Stimulated activated CD8-positive, alpha-beta memory T cell treated with anti-CD3 and anti-CD28 coated beads, Interleukin-12 subunit alpha, Interleukin-12 subunit beta, amount 100 ng/mL, for 4 hours (primary cell): Measurements from ENCODE around the gene GDPD2.

Experiments
- DNase-seq: peaks from one replicate; pipeline ENCODE4 v3.0.0-alpha.2; 2020; ENCODE audit warnings: low read depth

The GDPD2 gene

DNA sequence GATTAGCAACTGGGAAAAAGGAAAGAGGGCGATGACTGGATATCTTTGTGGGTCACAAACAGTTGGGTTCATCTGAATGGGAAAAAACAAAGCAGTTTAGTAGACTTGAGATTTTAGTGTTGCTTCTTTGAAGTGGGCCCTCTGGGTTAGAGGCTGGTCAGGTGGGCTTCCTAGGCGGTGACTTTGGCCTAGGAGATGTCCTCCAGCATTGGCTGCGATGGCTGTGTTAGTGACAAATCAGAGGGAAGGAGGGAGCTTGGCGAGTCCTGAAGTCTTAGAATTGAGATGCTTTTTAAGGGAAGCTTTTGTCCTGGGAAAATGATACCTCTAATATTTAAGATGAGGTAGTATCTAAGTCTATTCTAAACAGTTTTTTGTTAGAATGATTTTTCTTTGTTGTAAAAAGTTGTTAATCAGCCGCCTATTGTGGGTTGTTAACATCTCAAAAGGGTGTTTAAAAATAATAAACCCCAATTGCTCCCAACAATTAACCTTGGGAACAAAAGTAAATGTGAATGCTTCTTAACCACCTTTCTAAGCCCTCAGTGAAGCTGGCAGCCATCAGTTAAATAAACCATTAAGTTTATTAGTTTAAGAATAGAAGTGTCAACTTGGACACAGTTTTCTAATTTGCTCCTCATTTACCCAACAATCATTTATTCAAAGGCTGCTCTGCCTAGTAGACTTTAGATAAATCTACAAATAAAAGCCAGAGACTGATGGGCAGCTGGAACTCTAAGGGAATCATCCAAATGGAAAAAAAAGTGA, 53.2 kb downstream of the GDPD2 start:
- no peak for DNase-seq

DNA sequence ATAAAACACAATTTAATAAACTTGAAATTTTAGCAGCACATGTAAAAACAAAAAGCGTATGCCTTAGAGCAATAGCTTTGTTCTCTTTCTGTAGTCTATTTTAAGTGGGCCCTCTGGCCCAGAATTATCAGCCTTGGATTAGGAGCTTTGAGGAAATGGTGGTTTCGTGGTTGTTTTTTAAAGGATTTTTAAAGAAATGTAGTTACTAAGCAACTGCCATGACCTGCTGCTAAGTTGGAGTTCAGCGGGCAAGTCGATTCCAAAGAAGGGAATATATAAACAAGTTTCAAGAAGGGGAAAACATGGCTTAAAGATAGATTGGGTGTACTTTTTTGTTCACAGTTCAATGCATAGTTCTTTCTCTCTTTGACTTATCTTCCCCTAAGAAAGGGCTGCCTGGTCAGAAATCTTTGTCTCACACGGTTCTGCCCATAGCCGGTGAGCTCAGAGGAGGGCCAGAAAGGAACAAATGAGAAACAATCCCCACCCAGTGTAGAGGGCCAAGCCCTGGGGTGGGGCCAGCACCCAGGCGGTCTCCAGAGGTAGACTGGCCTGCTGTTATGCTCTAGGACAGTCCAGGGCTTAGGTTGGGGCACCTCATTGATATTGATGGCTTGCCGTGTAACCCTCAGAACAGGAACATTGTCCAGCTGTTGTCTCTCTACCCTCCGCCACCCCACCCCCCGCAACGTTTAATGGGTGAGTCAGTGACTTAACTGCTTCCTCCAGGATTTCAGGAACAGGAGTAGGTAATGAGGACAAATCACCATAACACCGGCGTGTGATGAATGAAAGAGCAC, 54.0 kb downstream of the GDPD2 start:
- no peak for DNase-seq

DNA sequence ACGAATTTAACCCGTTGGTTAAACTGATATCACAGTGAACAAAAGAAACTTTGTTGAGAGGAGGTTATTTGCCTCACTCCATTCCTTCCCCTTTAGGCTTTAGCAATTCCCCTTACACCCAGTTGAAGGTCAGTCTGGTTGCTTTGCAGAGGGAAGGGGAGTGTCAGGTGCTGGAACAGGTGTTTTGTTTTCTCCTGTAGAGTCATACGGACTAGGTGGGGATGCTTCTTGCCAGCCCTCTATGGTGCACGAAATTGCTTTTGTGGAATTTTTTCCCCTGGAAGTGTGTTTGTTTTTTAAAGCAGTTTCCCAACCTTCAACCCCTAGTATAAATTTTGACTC, 54.6 kb downstream of the GDPD2 start:
- DNase-seq, result no peak

DNA sequence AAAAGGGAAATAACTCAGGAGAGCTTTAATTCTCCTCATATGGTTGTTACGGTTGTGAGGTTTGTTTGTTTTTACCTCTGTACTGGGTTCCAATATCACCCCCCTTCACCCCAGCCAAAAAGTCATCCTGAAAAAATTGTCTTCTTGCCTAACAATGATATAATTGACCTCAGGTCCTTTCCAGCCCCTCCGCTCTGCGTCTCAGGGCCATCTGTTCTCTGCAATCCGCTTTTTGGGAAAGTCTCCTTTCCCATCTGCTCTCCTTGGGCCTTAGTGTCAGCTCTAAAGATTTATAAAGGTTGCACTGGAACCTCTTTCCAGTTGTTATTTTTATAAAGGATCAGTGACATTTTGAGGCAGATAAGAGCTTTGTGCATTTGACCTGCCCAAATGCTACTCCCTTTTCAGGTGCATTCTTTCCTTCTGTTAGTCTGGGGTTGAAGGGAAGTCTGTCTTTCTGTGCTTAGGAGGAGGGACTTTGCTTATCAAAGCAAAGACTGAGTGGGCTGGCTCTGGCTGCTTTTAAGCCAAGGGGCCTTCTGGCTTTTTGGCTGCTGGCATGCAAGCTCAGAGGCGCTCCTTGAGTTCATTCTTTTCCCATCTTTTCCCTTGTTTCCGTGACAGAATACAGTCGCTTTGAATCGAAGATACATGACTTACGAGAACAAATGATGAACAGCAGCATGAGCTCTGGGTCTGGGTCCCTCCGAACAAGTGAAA, 55.6 kb downstream of the GDPD2 start:
- no peak for DNase-seq

DNA sequence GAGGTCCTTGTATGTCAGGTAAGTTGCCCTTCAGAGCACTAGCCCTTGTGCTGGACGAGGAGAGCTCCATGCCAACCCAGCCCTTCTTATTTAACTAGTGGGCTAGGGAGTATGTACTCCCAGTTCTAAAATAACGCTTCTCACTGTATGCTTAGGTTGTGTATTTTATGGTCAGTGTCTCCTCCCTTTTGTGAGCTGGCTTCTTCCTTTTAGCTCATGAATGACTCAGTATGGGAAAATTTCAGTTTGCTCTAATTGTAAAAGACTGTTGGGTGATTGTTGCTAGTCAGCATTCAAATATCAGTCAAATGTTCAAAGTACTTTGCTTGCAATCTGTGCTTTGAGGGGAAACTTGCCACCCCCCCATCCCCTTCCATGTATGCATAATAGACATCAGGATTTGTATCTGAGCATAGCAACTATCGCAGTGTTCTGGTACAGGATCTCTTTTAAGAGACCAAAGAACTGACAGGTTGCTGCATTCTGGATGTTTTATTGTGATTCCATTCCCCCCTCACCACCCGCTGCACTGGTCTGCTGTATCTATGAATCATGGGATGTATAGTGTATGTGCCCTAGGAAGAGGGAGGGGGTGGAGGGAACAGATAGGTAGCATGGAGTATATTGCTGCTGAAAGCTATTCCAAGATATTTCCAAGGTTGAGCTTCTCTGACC, 56.3 kb downstream of the GDPD2 start:
- DNase-seq, result no peak

DNA sequence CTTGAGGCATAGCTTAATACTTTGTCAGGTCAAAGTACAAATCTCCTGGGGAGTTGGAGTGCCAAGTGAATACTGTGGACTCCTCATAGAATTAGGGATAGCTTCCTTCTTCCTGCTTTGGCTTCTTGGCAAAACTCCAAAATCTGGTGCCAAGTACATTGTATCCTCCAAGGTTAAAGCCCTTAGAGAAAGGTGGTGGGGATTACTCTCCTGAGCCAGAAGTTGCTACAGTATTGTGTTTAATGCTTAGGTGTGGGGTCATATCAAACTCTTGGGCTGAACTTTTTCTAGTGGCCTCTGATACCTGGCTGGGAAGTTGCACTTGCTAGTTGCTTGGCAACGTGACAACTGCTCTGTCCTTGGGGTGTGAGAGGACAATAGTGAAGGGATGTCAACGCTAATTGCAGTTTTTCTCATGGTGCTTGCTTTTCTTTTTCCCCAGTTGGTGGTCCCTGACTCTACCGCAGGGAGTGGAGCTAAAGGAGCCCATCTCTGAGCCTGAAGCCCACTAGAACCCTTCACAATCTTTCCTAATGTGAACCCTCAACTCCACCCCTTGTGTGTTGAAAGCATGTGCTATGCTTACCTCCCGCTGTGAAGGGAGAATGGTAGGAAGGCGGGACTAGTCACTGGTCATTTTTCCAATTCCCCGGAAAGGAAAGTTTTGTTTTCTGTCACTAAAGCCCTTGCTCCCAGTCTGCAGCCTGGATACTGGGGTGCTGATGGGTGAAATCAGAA, 57.0 kb downstream of the GDPD2 start:
- no peak for DNase-seq

DNA sequence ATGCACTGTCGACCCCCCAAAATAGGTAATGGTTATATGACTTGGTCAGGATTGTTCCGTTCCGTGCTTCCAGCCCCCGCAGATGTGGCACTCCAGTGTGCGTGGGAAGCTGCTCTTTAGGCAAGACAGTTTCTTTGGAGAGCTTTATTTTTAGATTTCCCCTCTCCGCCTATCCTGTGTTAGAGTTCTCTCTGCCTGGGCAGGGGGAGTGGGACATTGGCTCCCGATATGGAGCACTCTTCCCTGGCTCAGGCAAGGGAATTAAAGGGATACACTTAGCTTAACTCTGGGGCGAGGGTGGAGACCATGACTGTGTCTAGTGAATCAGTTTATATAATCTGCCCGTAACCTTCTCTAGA, 57.5 kb downstream of the GDPD2 start:
- DNase-seq, result no peak

DNA sequence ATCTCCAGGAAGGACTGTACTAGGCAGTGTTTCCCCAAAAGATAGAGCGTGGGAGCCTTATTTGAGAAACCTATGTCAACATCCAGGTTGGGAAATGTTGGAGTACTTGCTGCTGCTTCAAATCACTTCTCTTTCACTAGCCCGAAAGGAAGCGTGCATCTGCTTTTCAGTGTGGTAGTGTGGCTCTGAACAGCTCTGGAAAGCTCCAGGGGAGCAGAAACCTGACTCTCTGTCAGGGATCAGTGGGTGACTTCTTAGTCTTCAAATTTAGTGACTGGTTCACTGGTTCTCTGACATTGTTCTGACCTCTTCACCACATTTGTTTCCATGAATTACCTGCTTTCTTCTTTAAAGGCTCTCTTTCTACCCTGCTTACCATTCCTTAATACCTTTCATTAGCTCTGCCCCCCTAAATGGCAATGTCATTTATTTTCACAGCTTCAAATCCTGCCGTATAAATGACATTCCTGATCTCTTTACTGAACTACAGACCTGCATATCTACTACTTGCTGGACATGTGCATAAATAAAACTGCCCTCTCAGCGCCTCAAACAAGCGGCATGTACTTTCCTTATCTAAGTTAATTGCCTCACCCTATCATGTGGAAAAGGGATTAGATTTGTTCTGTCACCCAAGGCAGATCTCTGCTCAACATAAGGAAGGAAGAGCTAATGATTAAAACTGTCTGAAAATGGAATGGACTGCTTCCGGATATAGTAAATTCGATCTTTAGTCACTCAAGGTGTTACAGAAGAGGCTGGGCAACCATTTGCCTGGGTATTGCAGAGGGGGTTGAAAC, 58.6 kb downstream of the GDPD2 start:
- DNase-seq, result no peak

DNA sequence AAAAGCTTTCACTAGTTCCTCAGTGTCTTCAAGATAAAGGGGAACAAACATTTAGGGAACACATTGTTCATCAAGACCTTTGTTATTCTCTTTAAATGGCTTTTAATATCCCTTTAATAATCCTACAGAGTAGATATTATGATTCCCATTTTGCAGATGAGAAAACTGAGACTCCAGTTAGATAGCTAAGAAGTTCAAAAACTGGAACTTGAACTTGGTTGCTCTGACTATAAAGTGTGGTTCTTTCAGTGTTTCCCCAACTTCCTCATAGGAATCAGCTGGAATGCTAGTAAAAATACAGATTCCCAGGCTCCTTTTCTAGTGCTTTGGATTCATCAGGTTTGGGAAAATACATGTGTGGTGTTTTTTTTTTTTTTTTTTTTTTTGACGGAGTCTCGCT, 59.2 kb downstream of the GDPD2 start:
- no peak for DNase-seq
